Stimulated activated naive CD4-positive, alpha-beta T cell treated with Interleukin-2 at 50 U/mL for 16 hours (primary cell): Measurements from ENCODE around the gene HRH1.
"Not testable (repeated sequence)": the region's sequence is repeated elsewhere in the genome, so short reads cannot be mapped to it uniquely, and the experiment has no call there.

ENCODE experiments used
- DNase-seq: peaks from one replicate; lab custom pipeline; 2025; lab: John Stamatoyannopoulos, UW

The HRH1 gene

GRCh38 chr3:11143476-11143875 lies 10.8 kb upstream of the HRH1 start:
- no peak for DNase-seq

GRCh38 chr3:11144996-11145395 lies 9.3 kb upstream of the HRH1 start:
- no peak for DNase-seq

- DNase-seq = no peak
Measured at GRCh38 chr3:11145888-11146287, 8.4 kb upstream of the HRH1 start.

- no peak for DNase-seq
Measured at GRCh38 chr3:11146773-11147660, 7.3 kb upstream of the HRH1 start.

- no peak for DNase-seq
Measured at GRCh38 chr3:11150256-11150655, 4.0 kb upstream of the HRH1 start.

GRCh38 chr3:11152301-11152700 lies 2.0 kb upstream of the HRH1 start:
- no peak for DNase-seq

GRCh38 chr3:11154953-11155325 lies 646 bp downstream of the HRH1 start:
- DNase-seq = no peak

GRCh38 chr3:11155341-11156025 lies 1.2 kb downstream of the HRH1 start:
- no peak for DNase-seq

- DNase-seq = no peak
Measured at GRCh38 chr3:11156026-11156410, 1.7 kb downstream of the HRH1 start.

- DNase-seq = no peak
Measured at GRCh38 chr3:11157421-11157820, 3.1 kb downstream of the HRH1 start.

GRCh38 chr3:11159421-11159904 lies 5.2 kb downstream of the HRH1 start:
- no peak for DNase-seq

GRCh38 chr3:11161666-11162065 lies 7.4 kb downstream of the HRH1 start:
- DNase-seq = no peak

GRCh38 chr3:11162401-11163345 lies 8.4 kb downstream of the HRH1 start:
- no peak for DNase-seq

- no peak for DNase-seq
Measured at GRCh38 chr3:11164607-11165006, 10.3 kb downstream of the HRH1 start.

GRCh38 chr3:11165476-11165875 lies 11.2 kb downstream of the HRH1 start:
- DNase-seq = no peak

- DNase-seq = not testable (repeated sequence)
Measured at GRCh38 chr3:11166807-11167400, 12.6 kb downstream of the HRH1 start.

GRCh38 chr3:11167590-11167989 lies 13.3 kb downstream of the HRH1 start:
- no peak for DNase-seq

GRCh38 chr3:11168406-11168805 lies 14.1 kb downstream of the HRH1 start:
- DNase-seq = no peak

- DNase-seq = no peak
Measured at GRCh38 chr3:11168881-11169805, 14.8 kb downstream of the HRH1 start.

GRCh38 chr3:11170052-11170770 lies 15.9 kb downstream of the HRH1 start:
- DNase-seq = no peak
